ACC112 (cell line): Measurements from ENCODE around the gene BLTP3A.

ENCODE experiments used
- H2AFZ ChIP-seq: fragments of 200-600 bp; sonication (generic); one replicate; pipeline ENCODE4 v1.6.0; 2017; ENCODE audit warnings: antibody characterized with exemption, low read length; ENCODE audit not compliant: unreplicated experiment
- H3K27ac ChIP-seq: fragments of 200-600 bp; sonication (generic); 2 replicates; pipeline ENCODE4 v1.5.1; 2014; ENCODE audit warnings: low read depth, mild to moderate bottlenecking, antibody characterized with exemption, low read length, moderate library complexity
- H3K27me3 ChIP-seq: fragments of 200-600 bp; sonication (generic); 2 replicates; pipeline ENCODE4 v1.6.1; 2014; ENCODE audit warnings: mild to moderate bottlenecking, antibody characterized with exemption, low read length, moderate library complexity, mixed read lengths; ENCODE audit not compliant: insufficient read depth
- H3K36me3 ChIP-seq: fragments of 200-600 bp; sonication (generic); 2 replicates; pipeline ENCODE4 v1.6.1; 2016; ENCODE audit warnings: mild to moderate bottlenecking, antibody characterized with exemption, low read length, moderate library complexity, mixed read lengths; ENCODE audit not compliant: insufficient read depth
- H3K4me1 ChIP-seq: fragments of 200-600 bp; sonication (generic); one replicate; pipeline ENCODE4 v1.6.1; 2016; ENCODE audit warnings: low read length, mixed read lengths; ENCODE audit not compliant: insufficient read depth, unreplicated experiment, control insufficient read depth
- H3K4me3 ChIP-seq: fragments of 200-600 bp; sonication (generic); 2 replicates; pipeline ENCODE4 v1.5.1; 2014; ENCODE audit warnings: mild to moderate bottlenecking, low read depth, low read length
- H3K79me2 ChIP-seq: fragments of 200-600 bp; sonication (generic); one replicate; pipeline ENCODE4 v1.6.0; 2016; ENCODE audit warnings: low read length; ENCODE audit not compliant: control insufficient read depth, unreplicated experiment, insufficient read depth

BLTP3A gene

DNA sequence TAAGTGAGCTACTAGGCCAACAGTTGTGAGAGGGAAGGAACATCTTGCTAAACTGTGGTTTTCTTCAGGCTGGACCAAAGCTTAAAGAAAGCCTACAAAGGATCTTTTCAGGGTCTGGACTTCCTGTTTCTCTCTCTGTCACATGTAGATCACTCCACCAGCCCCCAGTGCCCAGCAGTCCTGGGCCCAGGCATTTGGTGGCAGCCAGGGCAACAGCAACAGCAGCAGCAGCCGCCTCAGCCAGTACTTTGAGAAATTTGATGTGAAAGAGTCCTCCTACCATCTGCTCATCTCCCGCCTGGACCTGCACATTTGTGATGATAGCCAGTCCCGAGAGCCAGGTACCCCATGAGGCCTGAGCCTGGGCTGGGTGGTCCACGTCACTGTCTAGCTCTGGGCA, 44.1 kb downstream of the BLTP3A start:
- H3K36me3 ChIP-seq: no peaks in the 10 kb centered on the region
- peaks cover 13% of the 10 kb centered on the region for H3K4me1 ChIP-seq
- H3K79me2 ChIP-seq: no peaks in the 10 kb centered on the region
- H3K27ac ChIP-seq: no peak overlapping the region
- H3K4me3 ChIP-seq: no peak overlapping the region
- no peak overlapping the region for H2AFZ ChIP-seq
- H3K27me3 ChIP-seq: no peaks in the 10 kb centered on the region

DNA sequence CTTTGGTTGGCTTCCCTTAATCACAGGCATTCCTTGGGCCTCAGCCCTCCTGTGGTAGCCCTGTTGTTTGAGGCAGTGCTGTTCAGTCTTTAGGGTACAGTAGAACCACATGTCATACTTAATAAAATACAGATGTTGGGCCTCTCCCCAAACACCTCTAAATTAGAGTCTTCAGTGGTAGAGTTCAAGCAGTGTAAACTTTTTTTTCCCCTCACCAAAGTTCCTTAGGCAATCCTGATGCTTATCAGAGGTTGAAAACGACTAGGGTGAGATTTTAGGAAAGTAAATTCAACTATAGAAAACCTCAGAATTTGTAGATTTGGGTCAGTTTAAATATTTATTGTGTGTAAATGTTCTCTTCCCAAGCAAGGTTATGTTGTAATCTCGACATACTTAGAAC, 44.6 kb downstream of the BLTP3A start:
- H3K4me1 ChIP-seq: peaks cover 13% of the 10 kb centered on the region
- no peak overlapping the region for H2AFZ ChIP-seq
- no peak overlapping the region for H3K27ac ChIP-seq
- H3K4me3 ChIP-seq: no peak overlapping the region
- no peaks in the 10 kb centered on the region for H3K36me3 ChIP-seq
- no peaks in the 10 kb centered on the region for H3K27me3 ChIP-seq
- no peaks in the 10 kb centered on the region for H3K79me2 ChIP-seq

DNA sequence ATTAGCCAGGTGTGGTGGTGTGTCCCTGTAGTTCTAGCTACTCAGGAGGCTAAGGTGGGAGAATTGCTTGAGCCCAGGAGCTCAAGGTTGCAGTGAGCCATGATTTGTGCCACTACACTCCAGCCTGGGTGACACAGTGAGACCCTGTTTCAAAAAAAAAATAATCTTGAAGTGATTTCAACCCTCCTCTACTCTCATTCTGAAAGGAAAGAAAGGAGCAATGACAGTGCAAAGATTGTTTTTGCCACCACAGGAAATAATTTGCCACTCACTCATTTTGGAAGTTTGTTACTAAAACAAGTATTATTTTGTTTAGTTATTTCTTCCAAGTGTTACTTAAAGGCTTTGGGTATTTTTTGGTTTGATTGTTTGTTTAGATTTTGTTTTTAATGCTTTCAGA, 45.6 kb downstream of the BLTP3A start:
- Histone ChIP-seq H3K36me3 (no peaks in the 10 kb centered on the region), H3K27me3 (no peaks in the 10 kb centered on the region), H3K79me2 (no peaks in the 10 kb centered on the region), H2AFZ (no peak overlapping the region), H3K4me1 (peaks cover 13% of the 10 kb centered on the region), H3K27ac (no peak overlapping the region), H3K4me3 (no peak overlapping the region)

DNA sequence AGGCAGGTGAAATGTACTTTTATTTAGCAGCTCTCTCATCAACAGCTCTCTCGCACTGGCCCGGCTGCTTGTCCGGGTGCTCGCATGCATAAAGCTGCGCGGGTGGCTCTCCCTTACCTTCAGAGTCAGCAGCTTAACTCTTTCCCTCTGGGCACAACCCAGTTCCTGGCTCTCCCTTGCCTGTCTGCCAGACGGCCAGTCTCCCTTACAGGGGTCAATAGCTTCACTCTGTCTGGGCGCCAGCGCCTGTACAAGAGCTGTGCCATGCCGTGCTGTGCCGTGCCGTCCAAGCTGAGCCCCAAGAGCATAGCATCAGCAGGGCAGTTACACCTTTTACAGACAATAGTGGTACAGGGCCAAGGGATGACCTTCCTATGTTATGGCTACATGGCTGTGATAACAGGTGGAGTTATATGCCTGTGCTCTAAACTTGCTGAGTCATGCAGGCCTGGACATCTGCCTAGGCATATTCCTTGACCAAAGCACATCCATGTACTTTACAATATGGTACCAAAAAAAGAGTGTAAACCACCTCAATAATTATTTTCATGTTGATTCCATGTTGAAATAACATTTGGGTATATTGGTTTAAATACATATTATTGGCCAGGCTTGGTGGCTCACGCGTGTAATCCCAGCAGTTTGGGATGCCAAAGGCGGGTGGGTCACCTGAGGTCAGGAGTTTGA, 47.9 kb downstream of the BLTP3A start:
- H2AFZ ChIP-seq: no peak overlapping the region
- no peaks in the 10 kb centered on the region for H3K36me3 ChIP-seq
- H3K4me1 ChIP-seq: peaks cover 9% of the 10 kb centered on the region
- no peaks in the 10 kb centered on the region for H3K79me2 ChIP-seq
- H3K4me3 ChIP-seq: no peak overlapping the region
- H3K27ac ChIP-seq: no peak overlapping the region
- no peaks in the 10 kb centered on the region for H3K27me3 ChIP-seq
